ENCODE data around the gene MTX1. TPM values are rescaled to one million over a fixed set of nuclear protein-coding genes. Genes with fewer than 3 reads are reported as not detected.

The MTX1 gene
- total and polyA plus RNA-seq, 9 of the 15 experiments (the other 6 are each of a cell fraction or from before 2014, with no cell fraction given), result 29.1 to 98.4 (median 66.9) TPM

- POLR2A ChIA-PET, result interaction anchor here (0.9 to 1.4 kb wide), 2 partner anchors 9 to 61 kb away, joined by 4 to 5 read pairs; no protein-coding TSS in a partner anchor
- peak; percentile 23 for TF ChIP-seq WHSC1 (IDR thresholded peaks at IDR 0.05; ENCODE audit: low read length)
- no peak for TF ChIP-seq FOXP4 (CRISPR knock-in tag; IDR thresholded peaks at IDR 0.05; ENCODE audit: borderline replicate concordance)
- no peak for TF ChIP-seq MTA1 (IDR thresholded peaks at IDR 0.05; ENCODE audit: borderline replicate concordance)
- no peak for TF ChIP-seq ATF6 (CRISPR knock-in tag; IDR thresholded peaks at IDR 0.05)
- TF ChIP-seq ZNF740 (CRISPR knock-in tag; IDR thresholded peaks at IDR 0.05), result peak; percentile 51; the same call in 1 of the 2 replicates
- no peak for TF ChIP-seq ZNF740 (tag; IDR thresholded peaks at IDR 0.05)
- TF ChIP-seq ZHX1 (conservative IDR thresholded peaks at IDR 0.05; ENCODE audit: low read length), result no peak
- TF ChIP-seq ZNF444 (CRISPR knock-in tag; IDR thresholded peaks at IDR 0.05), result no peak
- peak; percentile 77; the same call in 1 of the 2 replicates for TF ChIP-seq HNRNPL (IDR thresholded peaks at IDR 0.05; ENCODE audit: low read depth, low read length)
- TF ChIP-seq XRCC5 (IDR thresholded peaks at IDR 0.05; ENCODE audit: low read depth, low read length), result 0 out of 2 replicates have a peak, but pooled peaks have one; percentile 50
- 0 out of 2 replicates have a peak, but pooled peaks have one; percentile 37 for TF ChIP-seq GATAD2A (IDR thresholded peaks at IDR 0.05)
- 0 out of 4 replicates have a peak, but pooled peaks of 1 of the 2 experiments have one; percentile 51 for TF ChIP-seq MAZ (CRISPR knock-in tag; conservative IDR thresholded peaks at IDR 0.05 in 1 of 2, IDR thresholded peaks at IDR 0.05 in 1 of 2)
Measured at GRCh38 chr1:155176544-155177071, 31.9 kb upstream of the MTX1 start.

More at GRCh38 chr1:155176544-155177071, 31.9 kb upstream of the MTX1 start:
- BruUV-seq (replicated peaks), result no TSS peak
- peaks cover 6% of the 10 kb centered on the region; the same call in 2 of the 3 replicates for H3K36me3 ChIP-seq (ENCODE audit: control insufficient read depth, insufficient read depth, low read length)
- FAIRE-seq (peak; percentile 80), DNase-seq (ENCODE audit: extremely low read depth in 1 of 4, low spot score in 3 of 4) (peak; percentile 79 to 83 (median 82)), ATAC-seq (peak; percentile 58)
- WGBS (ENCODE audit: insufficient coverage, low coverage, missing lambda C conversion rate), result 55% methylated on average over 8 of the region's 8 CpGs
- intact Hi-C loops (cut with micrococcal nuclease), result loop anchor here (1.0 kb wide), 2 partner anchors 17 to 50 kb away; no protein-coding TSS in a partner anchor
- in situ Hi-C loops (cut with MboI), result no loop called here
- H3K27ac ChIP-seq (ENCODE audit: extremely low read depth, low read depth, low read length), result no peak overlapping the region
- H2AFZ ChIP-seq (ENCODE audit: low read depth, low read length), result peak overlapping the region; percentile 24; the same call in 1 of the 2 replicates
- peaks cover 21 to 64% of the 10 kb centered on the region in 2 experiments; a peak in 4 of 5 replicates for H3K4me1 ChIP-seq (replicated peaks in 1 of 2; ENCODE audit: control insufficient read depth in 2 of 2, insufficient read depth in 2 of 2, low read length in 2 of 2)
- CTCF ChIA-PET (ENCODE audit: low intra/inter-chr PET ratio), result interaction anchor here (0.8 to 2.3 kb wide), 3 partner anchors 17 to 415 kb away, joined by 3 to 17 read pairs (median 4); no protein-coding TSS in a partner anchor
- H4K20me1 ChIP-seq (replicated peaks; ENCODE audit: control insufficient read depth, insufficient read depth, low read length), result no peaks in the 10 kb centered on the region
- no peaks in the 10 kb centered on the region for H3K9me1 ChIP-seq (ENCODE audit: control insufficient read depth, insufficient read depth, low read length)
- no peaks in the 10 kb centered on the region for H3K27me3 ChIP-seq (ENCODE audit: control insufficient read depth in 2 of 2, insufficient read depth in 2 of 2, low read length in 2 of 2)
- H3K9me3 ChIP-seq (replicated peaks; ENCODE audit: control insufficient read depth, insufficient read depth, low read depth, low read length), result no peaks in the 10 kb centered on the region
- H3K9ac ChIP-seq (ENCODE audit: insufficient read depth in 1 of 2, low read depth in 2 of 2, low read length in 2 of 2), result no peak overlapping the region
- H3K79me2 ChIP-seq (ENCODE audit: control insufficient read depth, insufficient read depth, low read length), result peaks cover 15% of the 10 kb centered on the region
- no peak overlapping the region for H3K4me3 ChIP-seq
- H3K4me2 ChIP-seq (ENCODE audit: insufficient read depth, low read length), result no peak overlapping the region

Measured in K562 (cell line).